HG03175 (cell line): Measurements from ENCODE around the gene GPR173.

ENCODE experiments used
- ATAC-seq: cut with Tn5 transposase; IDR thresholded peaks from one replicate; pipeline ENCODE4 v1.9.1; 2021; ENCODE audit warnings: mild to moderate bottlenecking, moderate library complexity; ENCODE audit not compliant: unreplicated experiment

The GPR173 gene

DNA sequence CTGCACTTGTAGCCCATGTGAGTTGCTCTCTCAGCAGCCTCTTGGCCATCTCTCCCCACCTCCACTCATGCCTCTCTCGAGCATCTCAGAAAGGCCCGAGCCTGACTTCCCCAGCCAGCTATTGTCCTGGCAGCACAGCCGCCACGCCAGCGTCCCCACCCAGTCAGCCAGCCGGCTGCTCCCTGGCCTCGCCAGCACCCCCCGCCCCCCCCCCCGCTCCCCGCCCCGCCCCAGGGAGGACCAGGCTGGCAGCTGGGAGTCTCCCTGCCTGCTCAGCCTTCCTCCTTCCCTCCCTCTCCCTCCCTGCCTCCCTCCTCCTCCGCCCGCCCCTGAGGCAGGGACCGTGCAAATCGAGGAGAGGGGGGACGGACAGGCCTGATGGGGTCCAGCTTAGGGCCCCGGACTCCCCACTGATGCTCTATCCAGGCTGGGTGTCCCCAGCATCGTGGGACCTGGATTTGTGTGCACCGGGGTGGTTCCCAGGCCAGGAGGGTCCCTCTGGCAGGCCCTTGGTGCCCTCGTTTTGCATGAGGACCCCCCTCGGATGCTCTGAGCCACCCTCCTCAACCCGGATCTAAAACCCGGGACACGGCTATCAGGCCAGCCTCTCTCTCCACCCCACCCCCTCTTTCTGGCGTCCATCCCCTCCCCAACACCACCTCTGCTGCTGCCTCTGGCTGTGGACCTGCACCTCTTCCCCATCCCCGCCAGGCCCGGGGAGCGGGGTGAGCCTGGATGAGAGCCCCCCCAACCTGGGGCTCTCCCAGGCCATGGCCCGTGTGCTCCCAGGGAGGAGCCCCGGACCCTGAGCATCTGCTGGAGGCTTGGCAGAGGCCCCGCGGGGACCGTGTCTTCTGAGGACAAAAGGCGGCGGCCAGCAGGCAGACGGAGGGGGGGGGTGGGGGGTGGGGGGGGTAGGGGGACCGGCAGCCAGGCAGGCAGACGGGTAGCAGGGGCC lies at the start of gene GPR173:
Gene GPR173, plus strand, starts transcription at position 621 of the 958 bp plus-strand sequence. CDS start 27,833 bp downstream, outside the sequence.
- no peak for ATAC-seq

GRCh38 chrX:53000447-53001135 lies 48.0 kb upstream of the GPR173 start:
- ATAC-seq: no peak

DNA sequence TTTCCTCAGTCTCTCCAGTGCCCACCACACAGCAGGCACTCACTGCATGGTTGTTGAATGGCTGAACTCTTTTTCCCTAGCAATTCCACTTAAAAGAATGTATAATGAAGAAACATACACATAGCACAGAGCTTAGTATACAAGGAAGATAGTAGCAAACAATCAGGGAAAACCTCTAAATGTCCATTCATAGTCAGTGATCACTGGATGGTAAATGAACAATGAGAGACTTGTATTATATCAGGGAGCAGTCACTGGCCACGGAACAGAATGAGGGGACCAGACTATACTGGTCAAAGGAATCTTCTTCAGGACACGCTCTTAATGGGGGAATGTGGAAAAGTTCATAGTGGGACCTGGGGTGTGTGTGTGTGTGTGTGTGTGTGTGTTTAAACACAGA lies 46.6 kb upstream of the GPR173 start:
- ATAC-seq: no peak

- ATAC-seq: no peak
Observed at GRCh38 chrX:53003111-53003510, 45.5 kb upstream of the GPR173 start.

DNA sequence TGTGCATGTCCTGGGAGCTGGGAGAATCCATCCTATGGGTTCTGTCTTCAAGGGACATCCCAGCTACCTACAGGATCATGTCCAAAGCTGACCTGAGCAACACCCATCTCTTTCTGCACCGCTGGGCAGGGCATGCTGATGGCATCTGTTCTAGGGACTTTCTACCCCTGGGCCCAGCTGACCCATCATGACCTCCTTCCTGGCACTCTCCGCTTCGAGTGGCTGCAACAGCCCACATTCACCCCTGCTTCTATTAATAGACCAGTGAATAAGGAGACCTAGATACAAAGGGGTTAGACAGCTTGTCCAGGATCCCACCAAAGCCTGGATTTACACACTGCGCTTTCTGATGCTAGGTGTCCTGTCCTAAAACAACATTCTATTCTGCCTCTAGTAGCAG lies 44.6 kb upstream of the GPR173 start:
- no peak for ATAC-seq

GRCh38 chrX:53004811-53005210 lies 43.8 kb upstream of the GPR173 start:
- ATAC-seq: no peak

GRCh38 chrX:53005327-53005726 lies 43.3 kb upstream of the GPR173 start:
- ATAC-seq: no peak

DNA sequence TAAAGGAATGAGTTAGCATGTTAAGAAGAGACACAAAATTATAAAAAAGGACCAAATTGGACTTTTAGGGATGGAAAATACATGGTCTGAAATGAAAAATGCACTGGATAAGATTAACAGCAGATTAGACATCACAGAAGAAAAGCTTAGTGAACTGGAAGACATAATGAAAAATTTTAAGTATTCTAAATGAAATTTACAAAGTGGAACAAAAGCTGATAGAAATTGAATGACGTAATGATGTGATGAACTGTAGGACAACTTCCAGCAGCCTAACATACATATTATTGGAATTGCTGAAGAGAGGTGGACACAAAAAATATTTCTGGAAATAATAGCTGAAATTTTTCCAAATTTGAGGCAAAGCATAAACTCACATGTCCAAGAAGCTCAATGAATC lies 39.6 kb upstream of the GPR173 start:
- ATAC-seq: no peak

DNA sequence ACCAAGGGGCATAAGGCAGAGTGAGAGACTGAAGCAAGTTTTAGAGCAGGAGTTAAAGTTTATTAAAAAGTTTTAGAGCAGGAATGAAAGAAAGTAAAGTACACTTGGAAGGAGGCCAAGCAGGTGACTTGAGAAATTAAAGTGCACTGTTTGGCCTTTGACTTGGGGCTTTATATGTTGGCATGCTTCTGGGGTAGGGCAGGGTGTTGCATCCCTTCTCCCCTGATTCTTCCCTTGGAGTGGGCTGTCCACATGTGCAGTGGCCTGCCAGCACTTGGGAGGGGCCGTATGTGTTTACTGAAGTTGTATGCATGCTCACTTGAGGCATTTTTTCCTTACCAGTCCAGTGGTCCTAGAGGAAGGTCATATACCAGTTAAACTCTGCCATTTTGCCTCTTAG lies 35.3 kb upstream of the GPR173 start:
- ATAC-seq: no peak

- ATAC-seq: no peak
Observed at GRCh38 chrX:53018627-53019026, 30.0 kb upstream of the GPR173 start.

DNA sequence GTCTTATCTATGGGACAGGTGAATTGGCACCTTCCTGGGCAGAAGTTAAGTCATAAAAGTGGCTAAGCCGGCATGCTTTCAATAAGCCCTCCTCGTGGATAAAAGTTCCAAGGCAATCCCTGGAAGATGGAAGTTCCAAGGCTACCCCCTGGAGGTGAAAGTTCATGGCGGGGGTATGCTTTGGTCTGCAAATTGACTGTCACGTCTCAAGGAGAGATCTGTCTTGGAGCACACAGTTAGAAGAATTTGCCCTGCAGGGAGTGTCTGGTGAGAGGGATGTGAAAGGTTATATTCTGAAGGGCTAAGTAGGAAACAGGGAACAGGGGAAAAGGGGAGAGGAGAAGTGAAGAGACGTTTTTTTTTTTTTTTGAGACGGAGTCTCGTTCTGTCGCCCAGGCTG lies 26.2 kb upstream of the GPR173 start:
- ATAC-seq: no peak

GRCh38 chrX:53028678-53029077 lies 19.9 kb upstream of the GPR173 start:
- no peak for ATAC-seq

GRCh38 chrX:53031380-53031779 lies 17.2 kb upstream of the GPR173 start:
- no peak for ATAC-seq

GRCh38 chrX:53036149-53036548 lies 12.4 kb upstream of the GPR173 start:
- no peak for ATAC-seq

DNA sequence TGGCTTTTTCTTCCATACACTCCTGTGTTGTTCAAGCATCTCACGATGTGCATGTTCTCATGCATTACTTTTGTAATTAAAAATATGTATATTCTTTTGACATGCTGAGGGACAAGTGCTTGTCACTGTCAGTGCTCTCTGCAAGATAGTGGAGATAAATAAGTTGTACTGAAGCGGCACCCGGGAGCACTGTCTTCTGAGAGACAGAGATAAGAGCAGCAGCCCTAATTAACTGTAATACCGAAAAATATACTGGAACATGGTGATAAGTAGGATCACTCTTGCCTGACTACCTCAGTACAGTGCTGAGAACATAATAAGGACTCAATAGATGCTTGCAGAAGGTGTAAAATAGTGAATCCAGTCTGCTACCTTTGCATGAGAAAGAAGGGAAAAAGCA lies 9.4 kb upstream of the GPR173 start:
- no peak for ATAC-seq

- no peak for ATAC-seq
Observed at GRCh38 chrX:53044995-53045394, 3.6 kb upstream of the GPR173 start.

GRCh38 chrX:53047228-53047627 lies 1.4 kb upstream of the GPR173 start:
- ATAC-seq: no peak

- ATAC-seq: no peak
Observed at GRCh38 chrX:53049127-53049517, 533 bp downstream of the GPR173 start.

GRCh38 chrX:53050841-53051240 lies 2.3 kb downstream of the GPR173 start:
- ATAC-seq: no peak

DNA sequence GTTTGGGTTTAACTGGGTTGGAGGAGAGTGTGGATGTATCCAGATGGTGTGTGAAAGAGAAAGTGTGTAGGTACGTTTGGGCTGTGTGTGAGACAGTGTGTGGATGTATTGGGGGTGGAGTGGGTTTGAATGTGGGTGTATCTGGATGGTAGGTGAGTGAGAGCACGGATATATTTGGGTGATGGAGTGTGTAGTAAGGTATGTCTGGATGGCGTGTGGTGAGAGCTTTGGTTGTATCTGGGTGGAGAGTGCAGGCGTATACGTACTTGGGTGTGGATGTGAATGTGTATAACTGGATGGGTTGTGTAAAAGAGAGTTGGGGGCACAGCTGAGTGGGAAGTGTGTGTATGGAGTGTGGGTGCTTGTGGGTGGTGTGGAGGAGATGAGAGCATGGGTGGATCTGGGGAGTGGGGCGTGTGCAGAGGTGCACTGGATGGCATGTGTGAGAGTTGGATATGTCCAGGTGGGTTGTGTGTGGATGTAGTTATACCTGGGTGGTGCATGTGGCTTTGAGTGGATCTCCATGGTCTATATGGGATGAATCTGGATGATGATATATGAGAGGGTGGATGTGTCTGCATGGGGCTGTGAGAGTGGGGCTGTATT lies 6.8 kb downstream of the GPR173 start:
- no peak for ATAC-seq

DNA sequence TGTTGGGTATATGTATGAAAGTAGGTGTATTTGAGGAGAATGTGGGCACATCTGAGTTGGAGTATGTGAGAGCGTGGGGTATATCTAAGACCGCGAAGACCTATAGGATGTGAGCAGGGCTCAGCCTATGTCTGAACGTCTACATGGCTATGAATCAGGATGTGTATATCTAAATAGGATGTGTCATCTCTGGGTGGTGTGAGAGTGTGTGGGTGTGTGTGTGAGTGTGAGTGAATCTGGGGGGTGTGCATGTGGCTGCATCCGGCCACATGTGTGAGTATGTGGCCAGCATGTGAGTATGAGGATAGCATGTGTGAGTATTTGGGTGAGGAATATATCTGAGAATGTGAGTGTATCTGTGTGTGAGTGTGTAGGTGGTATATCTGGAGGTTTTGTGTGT lies 7.7 kb downstream of the GPR173 start:
- ATAC-seq: no peak

DNA sequence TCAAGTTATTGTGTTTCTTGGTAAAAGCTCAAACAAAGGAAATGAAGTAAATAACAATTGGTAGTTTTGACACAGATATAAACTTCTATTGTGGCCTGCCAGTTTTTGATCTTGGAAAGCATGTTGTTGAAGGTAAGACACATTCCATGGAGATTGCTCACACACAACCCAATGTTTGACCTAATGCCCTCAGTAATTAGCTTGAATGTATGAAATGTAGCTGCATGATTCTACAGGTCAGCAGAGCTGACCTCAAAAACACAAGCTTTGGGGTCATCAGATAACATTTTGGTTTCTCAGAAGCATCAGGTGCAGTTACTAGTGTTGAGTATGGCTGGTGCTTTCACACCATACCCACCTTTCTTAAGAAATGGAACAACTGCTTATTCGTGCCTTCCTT lies 16.5 kb downstream of the GPR173 start:
- no peak for ATAC-seq
